ENCODE measurements around the gene MYG1.
"Not testable (repeated sequence)": the region's sequence is repeated elsewhere in the genome, so short reads cannot be mapped to it uniquely, and the experiment has no call there.

MYG1 gene

GRCh38 chr12:53288322-53288721 lies 11.2 kb upstream of the MYG1 start:
- no peak for TF ChIP-seq CTCF (IDR thresholded peaks at IDR 0.05; ENCODE audit: low read depth, low read length)
- H3K4me3 ChIP-seq (ENCODE audit: low read depth, low read length): no peak overlapping the region

- TF ChIP-seq CTCF (IDR thresholded peaks at IDR 0.05; ENCODE audit: low read depth, low read length): no peak
- no peak overlapping the region for H3K4me3 ChIP-seq (ENCODE audit: low read depth, low read length)
Measured at GRCh38 chr12:53289891-53290290, 9.6 kb upstream of the MYG1 start.

DNA sequence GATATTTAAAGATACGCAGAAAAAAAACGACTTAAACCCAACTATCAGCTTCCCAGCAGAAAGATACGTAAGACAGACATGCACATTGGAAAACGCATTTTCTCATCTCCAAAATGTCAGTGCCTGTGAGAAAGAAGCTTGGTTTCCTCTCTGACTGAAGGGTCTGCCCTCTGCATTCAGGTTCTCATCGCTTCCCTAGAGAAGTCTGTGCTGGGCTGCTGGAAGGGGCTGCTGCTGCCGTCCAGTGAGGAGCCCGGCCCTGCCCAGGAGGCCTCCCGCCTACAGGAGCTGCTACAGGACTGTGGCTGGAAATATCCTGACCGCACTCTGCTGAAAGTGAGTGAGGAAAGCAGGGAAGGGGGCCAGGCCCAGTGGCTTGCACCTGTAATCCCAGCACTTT lies 8.8 kb upstream of the MYG1 start:
- no peak overlapping the region for H3K4me3 ChIP-seq (ENCODE audit: low read depth, low read length)
- no peak for TF ChIP-seq CTCF (IDR thresholded peaks at IDR 0.05; ENCODE audit: low read depth, low read length)

- TF ChIP-seq CTCF (IDR thresholded peaks at IDR 0.05; ENCODE audit: low read depth, low read length): no peak
- no peak overlapping the region for H3K4me3 ChIP-seq (ENCODE audit: low read depth, low read length)
Measured at GRCh38 chr12:53292426-53292825, 7.1 kb upstream of the MYG1 start.

- no peak for TF ChIP-seq CTCF (IDR thresholded peaks at IDR 0.05; ENCODE audit: low read depth, low read length)
- H3K4me3 ChIP-seq (ENCODE audit: low read depth, low read length): peak within 1 kb of the TSS; percentile 77
Measured at GRCh38 chr12:53295070-53295890, 4.2 kb upstream of the MYG1 start, which contains the start of gene PFDN5. Gene PFDN5 (plus strand): TSS chr12:53295542. CDS start chr12:53295568, 26 bp downstream.

DNA sequence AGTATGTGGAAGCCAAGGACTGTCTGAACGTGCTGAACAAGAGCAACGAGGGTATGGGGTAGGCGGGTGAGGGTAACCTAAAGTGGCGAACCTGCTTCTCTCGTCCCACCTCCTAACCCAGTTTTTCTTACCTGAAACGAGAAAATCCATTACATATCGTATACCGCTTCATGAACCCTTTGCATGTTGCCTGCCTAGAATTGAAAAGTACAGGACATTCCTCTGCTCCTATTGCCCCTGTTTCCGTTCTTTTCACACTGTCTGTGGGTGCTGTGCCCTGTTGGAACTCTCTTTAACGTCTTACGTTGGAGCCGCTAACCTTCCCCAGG lies 3.6 kb upstream of the MYG1 start:
- peak overlapping the region; percentile 77 for H3K4me3 ChIP-seq (ENCODE audit: low read depth, low read length)
- TF ChIP-seq CTCF (IDR thresholded peaks at IDR 0.05; ENCODE audit: low read depth, low read length): no peak

- H3K4me3 ChIP-seq (ENCODE audit: low read depth, low read length): not testable (repeated sequence)
Measured at GRCh38 chr12:53297106-53297505, 2.4 kb upstream of the MYG1 start.

GRCh38 chr12:53298164-53298563 lies 1.3 kb upstream of the MYG1 start:
- no peak for TF ChIP-seq CTCF (IDR thresholded peaks at IDR 0.05; ENCODE audit: low read depth, low read length)
- H3K4me3 ChIP-seq (ENCODE audit: low read depth, low read length): peak overlapping the region; percentile 39; the same call in 1 of the 2 replicates
